GM12892 (cell line): Measurements from ENCODE around the gene FAM107A. TPM values are rescaled to one million over a fixed set of nuclear protein-coding genes. Genes with fewer than 3 reads are reported as not detected.

Experiments used
- DNase-seq: peaks from one replicate; pipeline ENCODE4 v3.0.0; 2011; ENCODE audit not compliant: insufficient read length
- FAIRE-seq: peaks from 2 replicates; lab custom pipeline; 2011; peaks lifted over from hg19 to GRCh38; lab: Jason Lieb, UNC
- POLR2A ChIP-seq: IDR thresholded peaks from 2 replicates; pipeline ENCODE4 v1.6.1; 2011; ENCODE audit warnings: low read depth, low read length, control low read depth
- POLR2AphosphoS5 ChIP-seq: IDR thresholded peaks from 2 replicates; pipeline ENCODE4 v1.6.1; 2011; ENCODE audit warnings: low read depth, low read length, control low read depth
- TAF1 ChIP-seq: IDR thresholded peaks from 2 replicates; pipeline ENCODE4 v1.6.1; 2011; ENCODE audit warnings: low read depth, mild to moderate bottlenecking, control low read depth, low read length, borderline replicate concordance
- polyA plus RNA-seq: library from polyadenylated mRNA; unstranded; fragments of >200 nt; gene quantifications from one replicate; pipeline ENCODE4 v1.2.1, GENCODE V29; 2012; ENCODE audit warnings: missing spikeins, inconsistent platforms; ENCODE audit not compliant: missing spikeins

Gene FAM107A, protein sequence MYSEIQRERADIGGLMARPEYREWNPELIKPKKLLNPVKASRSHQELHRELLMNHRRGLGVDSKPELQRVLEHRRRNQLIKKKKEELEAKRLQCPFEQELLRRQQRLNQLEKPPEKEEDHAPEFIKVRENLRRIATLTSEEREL
- not detected for polyA plus RNA-seq

DNA sequence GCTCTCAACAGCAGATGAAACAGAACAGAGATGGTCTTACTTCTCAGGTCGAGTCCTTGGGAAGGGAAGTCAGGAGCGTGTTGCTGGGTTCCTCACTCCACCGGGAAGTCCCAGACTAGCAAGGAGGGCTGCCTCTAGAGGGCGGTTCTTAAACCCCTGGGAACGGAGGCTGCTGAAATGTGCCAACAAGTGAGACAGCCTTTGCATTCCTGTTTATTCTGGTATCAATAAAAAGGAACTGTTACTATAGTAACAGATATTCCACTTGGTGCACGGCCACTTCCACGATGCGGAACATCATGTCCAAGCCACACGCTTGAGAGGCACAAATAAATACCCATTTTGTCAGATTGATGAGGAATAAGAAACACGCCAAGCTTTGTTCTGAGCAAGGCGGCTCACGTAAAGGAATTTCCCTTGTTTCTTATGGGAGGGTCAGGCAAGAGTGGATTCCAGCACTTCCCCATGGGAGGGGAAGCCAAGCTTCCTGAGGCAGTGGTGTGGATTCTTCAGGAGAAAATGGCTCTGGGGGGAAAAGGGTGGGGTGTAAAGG is at the start of gene FAM107A:
Gene FAM107A (minus strand): TSS at position 123 of the 553 bp plus-strand sequence. CDS start 7,531 bp downstream, outside the sequence.
- no peak for FAIRE-seq
- no peak for TF ChIP-seq POLR2AphosphoS5
- TF ChIP-seq POLR2A, result no peak
- no peak for TF ChIP-seq TAF1

GRCh38 chr3:58625196-58625824 is 48.1 kb upstream of the FAM107A start:
- DNase-seq, result no peak
- TF ChIP-seq TAF1 (no peak), POLR2AphosphoS5 (no peak), POLR2A (no peak)
- FAIRE-seq, result no peak

More for the DNA sequence above, at the start of gene FAM107A:
- no peak for DNase-seq

DNA sequence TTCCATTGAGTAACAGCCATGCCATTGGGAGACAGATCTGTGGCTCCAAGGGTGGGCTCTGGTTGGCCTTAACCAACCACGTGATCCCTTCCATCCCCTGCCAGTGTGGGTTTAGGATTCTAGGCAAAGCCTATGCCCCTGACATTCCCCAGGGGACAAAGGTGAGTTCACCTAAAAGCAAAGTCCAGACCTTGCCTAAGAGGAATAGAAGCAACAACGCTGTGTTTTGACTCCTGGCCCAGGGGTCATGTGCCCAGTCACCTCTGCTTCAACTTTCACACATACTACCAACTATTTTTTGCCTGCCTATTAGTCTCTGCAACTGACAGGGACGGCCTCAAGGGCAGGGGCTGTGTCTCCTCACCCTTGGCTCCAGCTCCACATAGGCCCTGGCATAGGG is 47.4 kb upstream of the FAM107A start:
- no peak for FAIRE-seq
- TF ChIP-seq TAF1 (no peak), POLR2AphosphoS5 (no peak), POLR2A (no peak)

GRCh38 chr3:58623961-58624360 is 46.8 kb upstream of the FAM107A start:
- TF ChIP-seq POLR2A (no peak), POLR2AphosphoS5 (no peak), TAF1 (no peak)
- FAIRE-seq, result no peak
- no peak for DNase-seq

More for the DNA sequence above, 47.4 kb upstream of the FAM107A start:
- no peak for DNase-seq

GRCh38 chr3:58623478-58623877 is 46.3 kb upstream of the FAM107A start:
- no peak for DNase-seq
- TF ChIP-seq POLR2A (no peak), POLR2AphosphoS5 (no peak), TAF1 (no peak)
- FAIRE-seq, result no peak

DNA sequence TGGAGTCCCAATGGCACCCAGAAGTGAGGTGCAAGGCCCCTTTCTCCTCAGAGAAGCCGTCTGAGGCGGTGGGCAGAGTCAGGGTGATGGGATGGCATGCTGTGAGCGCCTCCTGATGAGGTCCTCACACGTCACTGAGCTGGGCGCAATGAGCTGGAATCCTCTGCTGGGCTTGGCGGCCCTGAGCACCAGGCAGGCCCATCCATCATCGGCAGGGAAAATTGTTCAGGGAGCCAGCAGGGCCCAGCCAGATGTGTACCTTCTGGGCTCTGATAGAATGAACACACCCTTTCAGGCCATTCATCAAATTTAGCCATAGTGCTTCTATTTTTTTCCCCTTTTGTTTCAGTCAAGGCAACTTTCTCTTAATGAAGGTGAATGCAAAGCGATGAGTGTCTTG is 45.7 kb upstream of the FAM107A start:
- DNase-seq (no peak), FAIRE-seq (no peak)
- TF ChIP-seq POLR2A (no peak), TAF1 (no peak), POLR2AphosphoS5 (no peak)

GRCh38 chr3:58622436-58622835 is 45.2 kb upstream of the FAM107A start:
- FAIRE-seq (no peak), DNase-seq (no peak)
- TF ChIP-seq POLR2A, result no peak
- TF ChIP-seq POLR2AphosphoS5, result no peak
- no peak for TF ChIP-seq TAF1

DNA sequence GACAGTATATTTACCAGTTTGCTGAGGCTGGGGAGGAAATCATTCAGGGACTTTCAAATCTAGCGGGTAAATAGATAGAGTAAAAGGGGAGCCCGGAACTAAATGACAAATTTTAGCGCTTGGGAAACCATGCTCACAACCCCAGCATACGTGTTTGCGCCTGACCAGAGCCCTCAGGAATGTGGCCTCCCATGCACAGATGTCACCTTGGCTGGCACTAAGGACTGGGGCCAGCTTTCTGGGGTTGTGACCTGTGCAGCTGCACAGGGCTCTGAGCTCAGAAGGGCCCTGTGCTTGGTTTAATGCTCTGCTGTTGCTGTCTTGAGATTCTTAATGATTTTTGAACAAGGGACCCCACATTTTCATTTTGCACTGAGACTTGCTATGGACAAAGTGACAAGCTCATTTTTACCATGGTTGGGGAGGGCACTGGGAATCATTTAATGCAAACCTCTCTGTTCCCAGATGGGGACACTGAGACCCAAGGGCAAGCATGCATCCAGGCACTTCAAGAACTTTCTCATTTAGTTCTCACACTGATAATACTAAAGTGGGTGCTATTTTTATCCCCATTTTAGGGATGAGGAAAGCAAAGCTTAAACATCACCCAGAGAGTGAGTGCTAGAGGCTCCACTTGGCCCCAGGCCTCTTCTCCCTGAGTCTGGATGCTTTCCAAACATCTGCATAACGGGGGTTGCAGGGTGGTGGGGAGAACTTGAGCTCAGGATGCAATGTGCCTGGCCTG is 44.1 kb upstream of the FAM107A start:
- no peak for FAIRE-seq
- DNase-seq, result no peak
- no peak for TF ChIP-seq TAF1
- TF ChIP-seq POLR2AphosphoS5, result no peak
- no peak for TF ChIP-seq POLR2A

GRCh38 chr3:58620421-58620820 is 43.2 kb upstream of the FAM107A start:
- no peak for TF ChIP-seq POLR2AphosphoS5
- TF ChIP-seq POLR2A, result no peak
- TF ChIP-seq TAF1, result no peak
- FAIRE-seq, result no peak
- no peak for DNase-seq

GRCh38 chr3:58617338-58617761 is 40.2 kb upstream of the FAM107A start:
- no peak for FAIRE-seq
- TF ChIP-seq TAF1, result no peak
- no peak for TF ChIP-seq POLR2AphosphoS5
- no peak for TF ChIP-seq POLR2A

DNA sequence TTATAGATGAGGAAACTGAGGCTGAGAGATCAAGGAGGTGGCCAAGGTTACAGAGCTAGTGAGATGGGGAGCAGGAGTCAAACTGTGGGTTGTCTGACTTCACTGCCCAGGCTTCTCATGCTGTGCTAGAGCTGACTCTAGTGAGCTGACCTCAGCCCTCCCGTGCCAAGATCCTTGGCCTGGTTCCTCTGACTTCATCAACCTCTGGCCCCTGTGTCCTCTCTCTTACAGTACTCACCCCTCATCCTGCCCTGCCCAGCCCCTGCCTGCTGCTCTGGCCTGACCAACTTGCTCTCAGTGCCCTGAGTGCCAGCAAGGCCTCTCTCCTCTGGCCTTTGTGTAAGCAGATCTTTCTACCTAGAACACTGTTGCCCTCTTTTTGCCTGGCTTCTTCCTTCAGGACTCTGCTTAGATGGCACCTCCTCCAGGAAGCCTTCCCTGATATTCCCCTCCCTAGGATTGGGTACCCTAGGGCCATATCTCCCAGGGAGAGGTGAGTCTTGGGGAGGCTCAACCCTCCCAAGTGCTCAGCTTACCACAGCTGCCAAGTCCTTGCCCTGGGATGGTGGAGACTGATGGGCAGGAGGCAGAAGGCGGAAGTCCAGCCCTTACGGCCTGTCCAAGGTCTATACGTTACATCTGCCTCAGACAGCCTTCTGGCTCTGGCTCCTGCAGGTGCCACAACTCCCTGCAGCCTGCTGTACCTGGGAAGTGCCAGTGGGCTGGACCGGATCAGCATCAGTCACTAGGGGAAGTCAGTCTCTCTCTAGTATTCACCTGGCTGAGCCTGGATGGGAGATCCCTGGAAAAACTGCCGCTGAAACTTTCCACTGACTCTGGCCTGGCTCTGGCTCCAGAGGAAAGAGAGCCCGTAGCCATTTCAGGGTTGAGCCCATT is 36.3 kb upstream of the FAM107A start:
- FAIRE-seq, result no peak
- TF ChIP-seq TAF1 (no peak), POLR2AphosphoS5 (no peak), POLR2A (no peak)
- no peak for DNase-seq

More at GRCh38 chr3:58617338-58617761, 40.2 kb upstream of the FAM107A start:
- DNase-seq, result no peak
